ENCODE measurements around the gene FAHD2B. TPM values are rescaled to one million over a fixed set of nuclear protein-coding genes. Genes with fewer than 3 reads are reported as not detected.
"Not testable (repeated sequence)": the region's sequence is repeated elsewhere in the genome, so short reads cannot be mapped to it uniquely, and the experiment has no call there.

The FAHD2B gene
- total and polyA plus RNA-seq, 2 experiments from 2014 or later: 22.3 to 28.6 TPM

DNA sequence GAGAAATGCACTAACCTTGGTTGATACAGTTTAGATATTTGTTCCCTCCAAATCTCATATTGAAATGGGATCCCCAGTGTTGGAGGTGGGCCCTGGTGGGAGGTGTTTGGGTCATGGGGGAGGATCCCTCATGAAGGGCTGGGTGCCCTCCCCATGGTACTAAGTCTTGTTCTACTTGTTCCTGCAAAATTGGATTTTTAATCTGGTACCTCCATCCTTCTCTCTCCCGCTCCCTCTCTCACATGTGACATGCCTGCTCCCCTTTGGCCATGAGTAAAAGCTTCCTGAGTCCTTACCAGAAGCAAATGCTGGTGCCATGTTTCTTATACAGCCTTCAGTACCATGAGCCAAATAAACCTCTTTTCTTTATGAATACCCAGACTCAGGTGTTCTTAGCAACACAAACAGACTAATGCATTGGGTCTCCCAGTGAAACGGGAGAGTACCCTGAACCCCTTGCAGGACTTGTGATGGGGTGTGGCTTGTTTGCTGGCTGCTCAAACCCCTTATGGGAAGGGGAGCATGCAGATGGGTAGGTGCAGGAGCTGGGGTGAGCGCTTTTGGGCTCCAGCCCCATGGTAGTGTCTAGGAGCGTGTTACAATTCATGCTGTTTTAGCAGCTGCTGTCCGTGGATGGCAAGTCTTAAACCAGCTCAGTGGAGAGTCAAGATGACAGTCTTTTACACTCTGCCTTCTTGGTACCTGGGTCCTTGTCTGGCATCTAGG is 27.2 kb downstream of the FAHD2B start:
- TF ChIP-seq CREB1 (CRISPR knock-in tag; IDR thresholded peaks at IDR 0.05; ENCODE audit: low read depth) (no peak), JUNB (IDR thresholded peaks at IDR 0.05; ENCODE audit: unreplicated experiment) (no peak), NANOG (IDR thresholded peaks at IDR 0.05; ENCODE audit: borderline replicate concordance) (no peak), ZNF331 (CRISPR knock-in tag; IDR thresholded peaks at IDR 0.05; ENCODE audit: low read depth) (no peak)
- TF ChIP-seq, protein P1, sequence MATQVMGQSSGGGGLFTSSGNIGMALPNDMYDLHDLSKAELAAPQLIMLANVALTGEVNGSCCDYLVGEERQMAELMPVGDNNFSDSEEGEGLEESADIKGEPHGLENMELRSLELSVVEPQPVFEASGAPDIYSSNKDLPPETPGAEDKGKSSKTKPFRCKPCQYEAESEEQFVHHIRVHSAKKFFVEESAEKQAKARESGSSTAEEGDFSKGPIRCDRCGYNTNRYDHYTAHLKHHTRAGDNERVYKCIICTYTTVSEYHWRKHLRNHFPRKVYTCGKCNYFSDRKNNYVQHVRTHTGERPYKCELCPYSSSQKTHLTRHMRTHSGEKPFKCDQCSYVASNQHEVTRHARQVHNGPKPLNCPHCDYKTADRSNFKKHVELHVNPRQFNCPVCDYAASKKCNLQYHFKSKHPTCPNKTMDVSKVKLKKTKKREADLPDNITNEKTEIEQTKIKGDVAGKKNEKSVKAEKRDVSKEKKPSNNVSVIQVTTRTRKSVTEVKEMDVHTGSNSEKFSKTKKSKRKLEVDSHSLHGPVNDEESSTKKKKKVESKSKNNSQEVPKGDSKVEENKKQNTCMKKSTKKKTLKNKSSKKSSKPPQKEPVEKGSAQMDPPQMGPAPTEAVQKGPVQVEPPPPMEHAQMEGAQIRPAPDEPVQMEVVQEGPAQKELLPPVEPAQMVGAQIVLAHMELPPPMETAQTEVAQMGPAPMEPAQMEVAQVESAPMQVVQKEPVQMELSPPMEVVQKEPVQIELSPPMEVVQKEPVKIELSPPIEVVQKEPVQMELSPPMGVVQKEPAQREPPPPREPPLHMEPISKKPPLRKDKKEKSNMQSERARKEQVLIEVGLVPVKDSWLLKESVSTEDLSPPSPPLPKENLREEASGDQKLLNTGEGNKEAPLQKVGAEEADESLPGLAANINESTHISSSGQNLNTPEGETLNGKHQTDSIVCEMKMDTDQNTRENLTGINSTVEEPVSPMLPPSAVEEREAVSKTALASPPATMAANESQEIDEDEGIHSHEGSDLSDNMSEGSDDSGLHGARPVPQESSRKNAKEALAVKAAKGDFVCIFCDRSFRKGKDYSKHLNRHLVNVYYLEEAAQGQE (IDR thresholded peaks at IDR 0.05; ENCODE audit: unreplicated experiment): no peak
- TF ChIP-seq, protein P2, sequence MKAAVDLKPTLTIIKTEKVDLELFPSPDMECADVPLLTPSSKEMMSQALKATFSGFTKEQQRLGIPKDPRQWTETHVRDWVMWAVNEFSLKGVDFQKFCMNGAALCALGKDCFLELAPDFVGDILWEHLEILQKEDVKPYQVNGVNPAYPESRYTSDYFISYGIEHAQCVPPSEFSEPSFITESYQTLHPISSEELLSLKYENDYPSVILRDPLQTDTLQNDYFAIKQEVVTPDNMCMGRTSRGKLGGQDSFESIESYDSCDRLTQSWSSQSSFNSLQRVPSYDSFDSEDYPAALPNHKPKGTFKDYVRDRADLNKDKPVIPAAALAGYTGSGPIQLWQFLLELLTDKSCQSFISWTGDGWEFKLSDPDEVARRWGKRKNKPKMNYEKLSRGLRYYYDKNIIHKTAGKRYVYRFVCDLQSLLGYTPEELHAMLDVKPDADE (IDR thresholded peaks at IDR 0.05): no peak
- TF ChIP-seq, protein P3, sequence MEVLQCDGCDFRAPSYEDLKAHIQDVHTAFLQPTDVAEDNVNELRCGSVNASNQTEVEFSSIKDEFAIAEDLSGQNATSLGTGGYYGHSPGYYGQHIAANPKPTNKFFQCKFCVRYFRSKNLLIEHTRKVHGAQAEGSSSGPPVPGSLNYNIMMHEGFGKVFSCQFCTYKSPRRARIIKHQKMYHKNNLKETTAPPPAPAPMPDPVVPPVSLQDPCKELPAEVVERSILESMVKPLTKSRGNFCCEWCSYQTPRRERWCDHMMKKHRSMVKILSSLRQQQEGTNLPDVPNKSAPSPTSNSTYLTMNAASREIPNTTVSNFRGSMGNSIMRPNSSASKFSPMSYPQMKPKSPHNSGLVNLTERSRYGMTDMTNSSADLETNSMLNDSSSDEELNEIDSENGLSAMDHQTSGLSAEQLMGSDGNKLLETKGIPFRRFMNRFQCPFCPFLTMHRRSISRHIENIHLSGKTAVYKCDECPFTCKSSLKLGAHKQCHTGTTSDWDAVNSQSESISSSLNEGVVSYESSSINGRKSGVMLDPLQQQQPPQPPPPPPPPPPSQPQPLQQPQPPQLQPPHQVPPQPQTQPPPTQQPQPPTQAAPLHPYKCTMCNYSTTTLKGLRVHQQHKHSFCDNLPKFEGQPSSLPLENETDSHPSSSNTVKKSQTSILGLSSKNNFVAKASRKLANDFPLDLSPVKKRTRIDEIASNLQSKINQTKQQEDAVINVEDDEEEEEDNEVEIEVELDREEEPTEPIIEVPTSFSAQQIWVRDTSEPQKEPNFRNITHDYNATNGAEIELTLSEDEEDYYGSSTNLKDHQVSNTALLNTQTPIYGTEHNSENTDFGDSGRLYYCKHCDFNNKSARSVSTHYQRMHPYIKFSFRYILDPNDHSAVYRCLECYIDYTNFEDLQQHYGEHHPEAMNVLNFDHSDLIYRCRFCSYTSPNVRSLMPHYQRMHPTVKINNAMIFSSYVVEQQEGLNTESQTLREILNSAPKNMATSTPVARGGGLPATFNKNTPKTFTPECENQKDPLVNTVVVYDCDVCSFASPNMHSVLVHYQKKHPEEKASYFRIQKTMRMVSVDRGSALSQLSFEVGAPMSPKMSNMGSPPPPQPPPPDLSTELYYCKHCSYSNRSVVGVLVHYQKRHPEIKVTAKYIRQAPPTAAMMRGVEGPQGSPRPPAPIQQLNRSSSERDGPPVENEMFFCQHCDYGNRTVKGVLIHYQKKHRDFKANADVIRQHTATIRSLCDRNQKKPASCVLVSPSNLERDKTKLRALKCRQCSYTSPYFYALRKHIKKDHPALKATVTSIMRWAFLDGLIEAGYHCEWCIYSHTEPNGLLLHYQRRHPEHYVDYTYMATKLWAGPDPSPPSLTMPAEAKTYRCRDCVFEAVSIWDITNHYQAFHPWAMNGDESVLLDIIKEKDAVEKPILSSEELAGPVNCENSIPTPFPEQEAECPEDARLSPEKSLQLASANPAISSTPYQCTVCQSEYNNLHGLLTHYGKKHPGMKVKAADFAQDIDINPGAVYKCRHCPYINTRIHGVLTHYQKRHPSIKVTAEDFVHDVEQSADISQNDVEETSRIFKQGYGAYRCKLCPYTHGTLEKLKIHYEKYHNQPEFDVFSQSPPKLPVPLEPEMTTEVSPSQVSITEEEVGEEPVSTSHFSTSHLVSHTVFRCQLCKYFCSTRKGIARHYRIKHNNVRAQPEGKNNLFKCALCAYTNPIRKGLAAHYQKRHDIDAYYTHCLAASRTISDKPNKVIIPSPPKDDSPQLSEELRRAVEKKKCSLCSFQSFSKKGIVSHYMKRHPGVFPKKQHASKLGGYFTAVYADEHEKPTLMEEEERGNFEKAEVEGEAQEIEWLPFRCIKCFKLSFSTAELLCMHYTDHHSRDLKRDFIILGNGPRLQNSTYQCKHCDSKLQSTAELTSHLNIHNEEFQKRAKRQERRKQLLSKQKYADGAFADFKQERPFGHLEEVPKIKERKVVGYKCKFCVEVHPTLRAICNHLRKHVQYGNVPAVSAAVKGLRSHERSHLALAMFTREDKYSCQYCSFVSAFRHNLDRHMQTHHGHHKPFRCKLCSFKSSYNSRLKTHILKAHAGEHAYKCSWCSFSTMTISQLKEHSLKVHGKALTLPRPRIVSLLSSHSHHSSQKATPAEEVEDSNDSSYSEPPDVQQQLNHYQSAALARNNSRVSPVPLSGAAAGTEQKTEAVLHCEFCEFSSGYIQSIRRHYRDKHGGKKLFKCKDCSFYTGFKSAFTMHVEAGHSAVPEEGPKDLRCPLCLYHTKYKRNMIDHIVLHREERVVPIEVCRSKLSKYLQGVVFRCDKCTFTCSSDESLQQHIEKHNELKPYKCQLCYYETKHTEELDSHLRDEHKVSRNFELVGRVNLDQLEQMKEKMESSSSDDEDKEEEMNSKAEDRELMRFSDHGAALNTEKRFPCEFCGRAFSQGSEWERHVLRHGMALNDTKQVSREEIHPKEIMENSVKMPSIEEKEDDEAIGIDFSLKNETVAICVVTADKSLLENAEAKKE (CRISPR knock-in tag; IDR thresholded peaks at IDR 0.05): no peak
- H3K27ac Mint-ChIP-seq: no peak overlapping the region
- Histone ChIP-seq H3K36me3 (ENCODE audit: insufficient read depth) (no peaks in the 10 kb centered on the region), H3K4me3 (no peak overlapping the region), H3K27ac (ENCODE audit: low read depth) (no peak overlapping the region), H3K4me2 (no peak overlapping the region), H3K9me2 (ENCODE audit: insufficient read depth) (0 out of 2 replicates have a peak, but pooled peaks cover 5% of the 10 kb centered on the region), H2AFZ (no peak overlapping the region), H4K20me1 (replicated peaks; ENCODE audit: insufficient read depth) (no peaks in the 10 kb centered on the region), H3F3A (replicated peaks; ENCODE audit: low read depth) (no peaks in the 10 kb centered on the region), H3K79me2 (replicated peaks; ENCODE audit: insufficient read depth) (no peaks in the 10 kb centered on the region), H3K4me1 (ENCODE audit: insufficient read depth) (no peaks in the 10 kb centered on the region), H3K27me3 (ENCODE audit: insufficient read depth) (no peaks in the 10 kb centered on the region)
- peaks cover 2% of the 10 kb centered on the region for H3K27me3 Mint-ChIP-seq (ENCODE audit: insufficient read depth, low read depth, poor library complexity)
- peaks cover 2% of the 10 kb centered on the region; the same call in 1 of the 3 replicates for H3K36me3 Mint-ChIP-seq (ENCODE audit: low read depth)
- H3K9me3 Mint-ChIP-seq: peaks cover 7% of the 10 kb centered on the region; the same call in 1 of the 3 replicates
- ATAC-seq (no peak), DNase-seq (ENCODE audit: low spot score) (no peak)
- peaks cover 8% of the 10 kb centered on the region; the same call in 2 of the 3 replicates for H3K4me1 Mint-ChIP-seq
- H3K4me3 Mint-ChIP-seq: no peak overlapping the region

DNA sequence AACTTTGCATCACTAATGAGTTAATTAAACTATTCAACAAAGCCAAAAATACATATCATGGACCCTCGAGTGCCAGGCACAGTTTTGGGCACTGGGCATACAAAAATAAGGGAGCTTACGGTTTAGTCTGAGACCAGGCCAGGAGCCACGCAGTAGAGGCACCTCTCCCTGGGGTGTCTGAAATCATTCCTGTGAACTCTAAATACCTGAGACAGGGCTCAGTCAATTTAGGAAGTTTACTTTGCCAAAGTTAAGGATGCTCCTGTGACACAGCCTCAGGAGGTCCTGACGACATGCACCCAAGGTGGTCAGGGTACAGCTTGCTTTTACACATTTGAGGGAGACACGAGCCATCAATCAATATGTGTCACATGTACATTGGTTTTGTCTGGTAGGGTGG is 28.7 kb downstream of the FAHD2B start:
- not testable (repeated sequence) for H2AFZ ChIP-seq; H3K4me1 ChIP-seq (ENCODE audit: insufficient read depth); H3K4me2 ChIP-seq; H3K27ac Mint-ChIP-seq; DNase-seq (ENCODE audit: low spot score); H3K36me3 Mint-ChIP-seq (ENCODE audit: low read depth); H3K4me1 Mint-ChIP-seq; H3K27ac ChIP-seq (ENCODE audit: low read depth); H3F3A ChIP-seq (replicated peaks; ENCODE audit: low read depth); H3K4me3 Mint-ChIP-seq; H4K20me1 ChIP-seq (replicated peaks; ENCODE audit: insufficient read depth); H3K27me3 ChIP-seq (ENCODE audit: insufficient read depth); ATAC-seq; H3K79me2 ChIP-seq (replicated peaks; ENCODE audit: insufficient read depth); H3K4me3 ChIP-seq; H3K27me3 Mint-ChIP-seq (ENCODE audit: insufficient read depth, low read depth, poor library complexity); H3K9me2 ChIP-seq (ENCODE audit: insufficient read depth); H3K36me3 ChIP-seq (ENCODE audit: insufficient read depth); H3K9me3 Mint-ChIP-seq

Measured in GM23338 (cell line).